Activated CD4-positive, alpha-beta T cell treated with anti-CD3 and anti-CD28 coated beads for 4 hours (primary cell): ENCODE results near the gene FBXO46.
"Not testable (repeated sequence)": the region's sequence is repeated elsewhere in the genome, so short reads cannot be mapped to it uniquely, and the experiment has no call there.

Experiments
- DNase-seq, 2 donors: peaks; one replicate each; pipeline ENCODE4 v3.0.0-alpha.2; 2020

FBXO46 gene

GRCh38 chr19:45717983-45718650 is 12.6 kb downstream of the FBXO46 start:
- DNase-seq = no peak

DNA sequence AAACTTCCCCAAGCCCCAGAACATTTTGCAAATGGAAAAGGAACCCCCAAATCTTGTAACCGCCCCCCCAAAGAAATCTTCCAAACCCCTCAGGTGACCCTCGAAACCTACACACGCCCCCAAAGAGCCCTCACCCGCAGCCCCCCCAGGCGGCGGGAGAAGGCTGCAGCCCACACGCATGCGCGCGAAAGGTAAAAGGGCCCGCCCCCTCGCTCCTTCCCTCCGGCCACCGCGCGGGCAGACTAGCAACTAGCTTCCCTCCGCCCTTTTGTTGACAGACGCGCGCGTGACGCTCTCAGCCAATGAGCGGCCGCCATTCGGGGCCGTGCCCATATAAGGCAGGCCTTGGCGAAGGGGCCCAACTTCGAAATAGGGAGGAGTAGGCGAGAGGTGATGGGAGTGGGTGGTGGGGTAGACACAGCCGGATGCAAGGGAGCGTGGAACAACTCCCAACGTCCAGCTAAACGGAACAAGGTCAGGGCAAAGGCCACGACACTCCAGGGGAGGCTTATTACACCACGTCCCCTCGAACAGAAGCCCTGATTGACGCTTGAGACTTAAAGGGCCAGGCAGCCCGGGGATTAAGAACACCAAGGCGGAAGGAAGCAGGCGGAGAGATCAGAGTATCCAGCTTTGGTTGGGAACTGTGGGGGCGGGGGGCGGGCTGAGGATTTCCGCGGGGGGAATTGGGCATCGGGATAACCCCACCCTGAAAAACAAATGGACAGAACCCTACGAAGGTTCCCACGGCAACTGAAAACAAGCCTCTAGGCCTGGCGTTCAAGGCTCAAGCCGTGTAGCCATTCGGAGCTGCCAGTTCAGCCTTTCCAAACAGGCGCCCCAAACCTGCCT is 13.3 kb downstream of the FBXO46 start:
- DNase-seq = peak; percentile 97

GRCh38 chr19:45716359-45717130 is 14.2 kb downstream of the FBXO46 start:
- DNase-seq = peak; percentile 19 to 32

DNA sequence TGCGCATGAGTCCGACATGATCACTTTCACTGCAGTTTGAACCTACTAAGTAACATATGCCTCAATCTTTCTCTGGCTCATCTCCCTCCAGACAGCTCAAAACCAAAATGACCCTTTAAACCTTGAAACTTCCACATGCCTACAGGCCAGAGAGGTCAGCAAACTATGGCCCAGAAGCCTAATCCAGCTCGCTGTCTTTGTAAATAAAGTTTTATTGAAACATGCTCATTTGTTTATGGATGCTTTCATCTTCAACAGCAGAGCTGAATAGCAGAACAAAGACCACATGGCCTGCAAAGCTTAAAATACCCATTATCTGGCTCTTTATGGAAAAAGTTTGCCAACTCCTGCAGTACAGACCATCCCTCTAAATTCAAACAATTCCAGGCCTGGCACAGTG is 15.6 kb downstream of the FBXO46 start:
- DNase-seq = no peak

DNA sequence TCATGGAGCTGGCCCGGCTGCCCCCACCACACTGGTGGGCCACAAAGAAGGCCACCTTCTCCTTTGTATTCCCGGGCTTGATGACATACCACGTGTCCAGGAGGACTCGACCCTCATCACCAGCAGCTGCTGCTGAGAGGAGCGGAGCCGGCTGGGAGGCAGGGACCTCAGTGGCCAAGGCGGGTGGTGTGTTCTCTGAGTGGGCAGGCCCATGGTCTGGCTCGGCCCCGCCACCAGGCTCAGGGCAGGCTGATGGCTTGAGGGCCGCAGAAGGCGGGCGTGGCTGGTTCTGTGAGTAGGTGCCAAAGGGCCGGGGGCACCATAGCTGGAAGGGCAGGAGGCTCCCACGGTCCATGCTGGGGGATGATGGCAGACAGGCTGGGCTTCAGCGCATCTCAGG is 17.6 kb downstream of the FBXO46 start:
- DNase-seq = no peak

DNA sequence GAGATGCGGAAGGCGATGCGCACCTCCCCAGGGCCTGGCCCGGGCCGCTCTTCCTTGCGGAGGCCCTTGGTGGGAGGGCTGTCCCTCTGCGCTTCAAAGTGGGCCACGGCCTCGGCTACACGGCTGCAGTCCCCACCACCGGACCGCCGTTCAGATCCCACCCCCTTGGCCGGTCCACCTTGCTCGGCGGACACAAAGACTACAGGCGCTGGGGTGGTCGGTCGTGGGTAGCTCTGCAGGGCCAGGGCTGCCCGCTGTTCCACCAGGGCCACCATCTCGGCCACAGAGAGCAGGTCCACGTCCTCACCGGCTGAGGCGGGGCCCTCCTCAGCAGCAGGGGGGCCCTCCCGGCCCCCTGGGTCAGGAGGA is 18.0 kb downstream of the FBXO46 start:
- DNase-seq = no peak

DNA sequence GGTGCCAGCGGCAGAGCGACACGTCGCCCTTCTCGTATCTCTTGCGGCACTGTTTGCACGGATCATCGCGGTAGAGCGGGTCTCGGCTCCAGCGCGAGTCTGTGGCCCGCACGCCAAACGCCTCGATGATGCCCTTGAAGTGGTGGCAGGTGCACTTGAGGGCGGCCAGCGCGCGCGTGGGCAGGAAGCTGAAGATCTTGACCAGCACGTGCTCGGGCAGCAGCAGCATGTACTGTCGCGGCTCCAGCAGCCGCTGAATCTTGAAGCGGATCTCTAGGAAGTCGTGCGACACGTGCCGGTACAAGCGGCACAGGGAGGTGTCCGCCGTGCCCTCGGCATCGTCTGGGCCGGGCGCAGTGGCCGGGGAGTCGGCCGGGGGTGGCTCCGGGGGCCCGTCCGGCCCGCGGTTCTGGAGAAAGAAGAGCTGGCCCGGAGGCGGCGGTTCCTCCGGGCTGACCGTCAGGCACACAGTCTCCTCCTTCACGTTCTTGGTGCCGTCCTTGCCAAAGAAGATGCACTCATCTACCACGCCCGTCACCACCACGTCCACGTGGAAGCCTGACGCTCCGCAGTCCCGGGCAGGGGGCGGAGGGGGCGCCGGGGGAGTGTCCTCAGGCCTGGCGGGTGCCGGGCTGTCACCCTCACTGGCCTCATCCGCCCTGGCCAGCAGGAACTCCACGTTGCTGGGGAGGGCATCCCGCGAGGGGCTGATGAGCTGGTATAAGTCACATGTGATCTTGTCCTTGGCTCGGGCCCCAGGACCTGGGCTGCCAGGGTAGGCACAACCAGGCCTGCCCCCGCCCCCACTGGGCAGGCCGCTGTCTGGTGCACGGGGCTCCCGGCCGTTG is 18.6 kb downstream of the FBXO46 start:
- no peak for DNase-seq

GRCh38 chr19:45710356-45711130 is 20.2 kb downstream of the FBXO46 start:
- no peak for DNase-seq

- DNase-seq = no peak
Measured at GRCh38 chr19:45705710-45706415, 24.8 kb downstream of the FBXO46 start.

DNA sequence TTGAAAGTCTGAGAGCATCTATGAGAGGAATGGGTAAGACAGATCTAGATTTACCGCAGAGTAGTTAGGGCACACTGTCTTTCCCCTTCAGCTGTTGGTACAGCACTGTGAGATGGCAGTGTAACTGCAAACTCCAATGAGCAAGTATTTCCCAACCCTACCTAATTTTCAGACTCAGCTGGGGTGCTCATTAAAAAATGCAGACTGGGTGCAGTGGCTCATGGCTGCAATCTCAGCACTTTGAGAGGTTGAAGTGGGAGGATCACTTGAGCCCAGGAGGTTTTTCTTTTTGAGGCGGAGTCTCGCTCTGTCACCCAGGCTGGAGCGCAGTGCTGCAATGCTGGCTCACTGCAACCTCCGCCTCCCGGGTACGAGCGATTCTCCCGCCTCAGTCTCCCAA is 25.6 kb downstream of the FBXO46 start:
- no peak for DNase-seq

GRCh38 chr19:45701676-45702075 is 29.0 kb downstream of the FBXO46 start:
- no peak for DNase-seq

DNA sequence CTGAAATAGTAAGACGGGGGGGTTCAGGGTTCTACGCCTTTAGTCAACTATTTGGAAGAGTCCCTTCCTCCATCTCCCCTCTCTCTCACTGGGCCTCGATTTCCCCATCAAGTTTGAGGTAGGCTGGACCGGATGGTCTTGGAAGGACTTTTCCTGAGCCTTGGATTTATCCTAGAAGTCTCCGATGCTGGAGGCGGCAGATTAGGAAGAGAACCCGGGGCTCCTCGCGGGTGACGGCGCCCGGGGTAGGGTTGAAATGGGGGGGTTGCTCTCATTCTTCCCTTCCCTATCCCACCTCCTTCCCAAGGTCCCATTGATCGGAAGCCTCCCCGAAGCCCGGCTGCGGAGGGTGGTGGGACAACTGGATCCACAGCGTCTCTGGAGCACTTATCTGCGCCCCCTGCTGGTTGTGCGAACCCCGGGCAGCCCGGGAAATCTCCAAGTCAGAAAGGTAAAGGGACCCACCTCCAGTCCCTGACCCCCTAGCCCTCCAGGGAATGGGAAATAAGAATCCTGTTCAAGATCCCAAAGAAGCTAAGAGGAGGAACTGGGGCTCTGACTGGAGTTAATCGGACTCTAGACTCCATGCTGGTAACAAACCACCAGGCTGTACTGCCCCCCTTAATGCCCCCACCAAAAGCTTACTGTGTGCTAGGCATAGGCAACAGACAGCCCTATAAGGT is 37.4 kb downstream of the FBXO46 start:
- DNase-seq = peak; percentile 75

GRCh38 chr19:45692187-45693105 is 38.2 kb downstream of the FBXO46 start, which contains the start of gene QPCTL:
Gene QPCTL, plus strand, starts transcription at chr19:45692666. Its CDS starts 38 bp downstream, at chr19:45692704.
- DNase-seq = peak; percentile 95 to 98

DNA sequence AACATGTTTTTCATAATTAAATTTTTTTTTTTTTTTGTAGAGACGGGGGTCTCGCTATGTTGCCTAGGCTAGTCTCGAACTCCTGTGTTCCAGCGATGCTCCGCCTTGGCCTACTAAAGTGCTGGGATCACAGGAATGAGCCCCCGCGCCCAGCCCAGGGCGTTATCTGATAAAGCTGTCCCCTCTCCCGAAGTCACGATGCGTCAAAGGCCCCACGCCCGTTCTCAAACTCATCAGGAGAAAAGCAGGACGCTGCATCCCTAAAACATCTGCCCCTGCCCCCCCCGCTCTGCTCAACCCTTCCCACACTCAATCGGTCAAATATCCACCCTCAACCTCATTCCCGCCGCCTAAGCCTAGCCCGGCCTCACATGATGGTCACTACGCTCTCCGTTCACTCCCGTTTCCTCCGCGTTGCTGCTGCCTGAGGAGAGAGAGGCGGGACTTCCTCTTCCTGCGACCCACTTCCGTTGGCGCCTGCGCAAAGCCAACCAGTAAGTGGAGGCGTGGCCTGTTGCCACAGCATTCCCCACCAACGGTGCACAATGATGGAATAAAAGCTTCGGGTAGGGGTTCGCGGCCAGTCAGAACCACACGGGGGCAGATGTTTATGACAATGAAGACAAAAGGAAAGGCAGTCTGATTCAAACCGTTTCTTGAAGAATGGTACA is 39.0 kb downstream of the FBXO46 start, which contains the start of gene SNRPD2:
Gene SNRPD2 (minus strand): TSS at position 438 of the 671 bp plus-strand sequence. CDS start 65 bp downstream, at position 373.
- DNase-seq = peak; percentile 89 to 92

- no peak for DNase-seq
Measured at GRCh38 chr19:45687599-45687998, 43.1 kb downstream of the FBXO46 start.

DNA sequence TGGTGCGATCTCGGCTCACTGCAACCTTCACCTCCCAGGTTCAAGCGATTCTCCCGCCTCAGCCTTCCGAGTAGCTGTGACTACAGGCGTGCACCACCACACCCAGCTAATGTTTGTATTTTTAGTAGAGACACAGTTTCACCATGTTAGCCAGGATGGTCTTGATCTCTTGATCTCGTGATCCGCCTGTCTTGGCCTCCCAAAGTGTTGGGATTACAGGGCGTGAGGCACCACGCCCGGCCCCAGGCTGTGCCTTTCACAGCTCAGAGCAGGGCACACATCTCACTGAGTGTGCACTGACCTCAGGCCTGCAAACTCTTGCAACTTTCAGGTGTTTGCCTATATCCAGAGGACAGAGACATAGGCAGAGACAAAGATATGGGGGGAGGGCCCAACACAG is 45.7 kb downstream of the FBXO46 start:
- DNase-seq = not testable (repeated sequence)

DNA sequence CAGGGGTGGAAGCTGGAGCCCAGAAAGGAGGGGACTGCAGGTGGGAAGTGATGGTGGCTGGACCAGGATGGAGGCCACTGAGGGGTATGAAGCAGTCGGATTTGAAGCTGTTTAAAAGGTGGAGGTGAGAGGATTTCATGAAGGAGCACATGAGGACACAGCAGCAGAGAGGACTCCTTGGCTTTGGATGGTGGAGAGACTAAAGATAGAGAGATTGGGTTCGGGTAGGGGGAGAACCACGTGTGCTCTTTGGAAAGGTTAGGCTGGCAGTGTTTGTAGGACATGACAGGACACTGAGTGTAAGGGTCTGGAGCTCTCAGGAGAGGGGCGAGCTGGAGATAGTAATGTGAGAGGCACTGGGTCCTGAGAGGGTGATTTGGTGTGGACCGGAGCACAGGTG is 47.8 kb downstream of the FBXO46 start:
- DNase-seq = no peak

DNA sequence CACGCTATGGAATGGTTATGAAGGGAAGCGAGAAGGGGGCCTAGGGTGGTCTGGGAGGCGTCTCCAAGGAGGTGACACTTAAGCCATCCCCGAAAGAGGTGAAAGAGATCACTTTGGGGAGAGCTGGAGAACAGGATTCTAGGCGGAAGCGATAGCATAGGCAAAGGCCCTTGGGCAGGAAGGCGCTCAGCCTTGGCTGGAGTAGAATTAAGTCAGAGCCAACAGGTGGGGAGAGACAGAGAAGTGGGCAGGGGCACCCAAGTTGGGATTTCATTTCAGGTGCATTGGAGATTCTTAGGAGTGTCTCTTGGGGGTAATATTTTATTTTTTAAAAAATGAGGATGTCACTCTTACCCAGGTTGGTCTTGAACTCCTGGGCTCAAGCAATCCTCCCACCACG is 48.6 kb downstream of the FBXO46 start:
- DNase-seq = no peak
